ENCODE results near the gene NRF1. TPM values are rescaled to one million over a fixed set of nuclear protein-coding genes. Genes with fewer than 3 reads are reported as not detected.
"Not testable (repeated sequence)": the region's sequence is repeated elsewhere in the genome, so short reads cannot be mapped to it uniquely, and the experiment has no call there.

The NRF1 gene
- total and polyA plus RNA-seq, 10 of the 15 experiments (the other 5 are each of a cell fraction or from before 2014, with no cell fraction given): 3.5 to 23.1 (median 13.5) TPM

DNA sequence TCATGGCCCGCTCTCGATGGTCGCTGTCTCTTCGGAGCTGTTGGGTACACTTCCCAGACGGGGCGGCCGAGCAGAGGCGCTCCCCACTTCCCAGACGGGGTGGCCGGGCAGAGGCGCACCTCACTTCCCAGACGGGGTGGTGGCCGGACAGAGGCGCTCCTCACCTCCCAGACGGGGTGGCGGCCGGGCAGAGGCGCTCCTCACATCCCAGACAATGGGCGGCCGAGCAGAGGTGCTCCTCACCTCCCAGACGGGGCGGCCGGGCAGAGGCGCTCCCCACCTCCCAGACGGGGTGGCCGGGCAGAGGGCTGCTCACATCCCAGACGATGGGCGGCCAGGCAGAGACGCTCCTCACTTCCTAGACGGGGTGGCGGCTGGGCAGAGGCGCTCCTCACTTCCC lies 51.7 kb downstream of the NRF1 start:
- H3K4me3 ChIP-seq; RAD21 ChIA-PET (ENCODE audit: unreplicated experiment); POLR2A ChIA-PET; H4K20me1 ChIP-seq (ENCODE audit: control insufficient read depth, insufficient read depth); H3K79me2 ChIP-seq (ENCODE audit: control insufficient read depth, insufficient read depth, low read length); ATAC-seq; H3K4me1 ChIP-seq (ENCODE audit: control insufficient read depth, insufficient read depth, low read length); H3K27me3 ChIP-seq (replicated peaks in 1 of 2; ENCODE audit: control insufficient read depth in 2 of 2, insufficient read depth in 2 of 2, low read length in 1 of 2); BruUV-seq (replicated peaks); SMC1A ChIA-PET (ENCODE audit: uncharacterized antibody, unreplicated experiment); H3K27ac ChIP-seq (ENCODE audit: control insufficient read depth, insufficient read depth); intact Hi-C loops (cut with micrococcal nuclease; ENCODE audit: unreplicated experiment); CTCF ChIA-PET; H2AFZ ChIP-seq (ENCODE audit: control insufficient read depth, low read depth, low read length); FAIRE-seq; H3K9ac ChIP-seq (ENCODE audit: control insufficient read depth, insufficient read depth, low read length); H3K4me2 ChIP-seq (ENCODE audit: control insufficient read depth, insufficient read depth); DNase-seq (ENCODE audit: low read depth, low spot score): not testable (repeated sequence)
- Histone ChIP-seq H3K36me3 (ENCODE audit: control insufficient read depth in 2 of 2, insufficient read depth in 2 of 2, low read length in 1 of 2) (peaks cover 11 to 19% of the 10 kb centered on the region in 2 experiments), H3K9me3 (replicated peaks; ENCODE audit: control insufficient read depth, insufficient read depth, low read length) (peaks cover 16% of the 10 kb centered on the region)
- 98% methylated on average over 22 of the region's 32 CpGs for WGBS (ENCODE audit: insufficient coverage, insufficient replicate concordance, low lambda C conversion rate, missing lambda C conversion rate)
- in situ Hi-C loops (cut with MboI): loop anchor here (5.0 kb wide), 1 partner anchor 349 kb away; no protein-coding TSS in a partner anchor

DNA sequence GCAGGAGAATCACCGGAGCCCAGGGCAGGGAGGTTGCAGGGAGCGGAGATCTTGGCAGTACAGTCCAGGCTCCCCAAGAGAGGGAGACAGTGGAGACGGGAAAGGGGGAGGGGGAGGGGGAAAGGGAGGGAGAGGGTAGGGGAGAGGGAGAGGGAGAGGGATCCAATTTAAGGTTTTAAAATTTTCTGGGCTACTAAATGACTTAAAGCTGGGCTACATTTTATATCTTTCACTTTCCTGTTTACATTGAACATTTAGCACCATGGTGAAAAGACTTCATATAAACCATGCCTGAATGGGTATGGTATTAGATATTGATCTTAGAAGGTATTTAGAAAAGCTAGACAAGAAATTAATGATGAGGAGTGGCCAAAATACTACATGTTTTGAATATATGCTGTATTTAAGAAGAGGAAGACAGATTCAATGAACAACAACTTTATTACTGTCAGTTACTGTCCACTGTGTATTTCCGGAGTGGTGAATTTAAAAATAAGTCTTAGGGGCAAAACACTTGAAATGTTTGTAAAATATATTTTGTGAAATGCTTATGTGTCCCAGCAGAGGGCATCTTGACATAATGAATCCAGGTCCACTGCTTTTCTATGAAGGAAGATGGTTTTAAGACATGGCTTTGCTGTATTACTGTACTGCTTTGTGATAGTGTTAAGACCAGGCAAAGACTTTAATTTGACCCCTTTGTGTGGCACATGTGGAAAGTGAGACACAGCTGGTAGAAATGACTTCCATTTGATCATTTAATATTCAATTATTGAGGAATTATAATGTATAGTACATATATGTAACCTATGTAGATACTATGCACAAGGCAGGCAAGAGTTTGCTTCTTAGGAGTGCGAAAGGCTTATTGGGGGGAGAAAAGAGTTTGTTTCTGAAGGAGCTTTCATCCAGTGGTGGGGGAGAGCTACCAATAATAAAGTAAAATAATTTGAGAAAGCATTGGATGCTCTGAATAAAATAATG lies 52.8 kb downstream of the NRF1 start:
- peaks cover 16% of the 10 kb centered on the region for H3K9me3 ChIP-seq (replicated peaks; ENCODE audit: control insufficient read depth, insufficient read depth, low read length)
- in situ Hi-C loops (cut with MboI): loop anchor here (5.0 kb wide), 2 partner anchors 163 to 348 kb away; no protein-coding TSS in a partner anchor
- ATAC-seq (peak; percentile 55), DNase-seq (ENCODE audit: low read depth, low spot score) (peak; percentile 11), FAIRE-seq (peak; percentile 38)
- no peak overlapping the region for H3K4me3 ChIP-seq
- H3K27me3 ChIP-seq (replicated peaks in 1 of 2; ENCODE audit: control insufficient read depth in 2 of 2, insufficient read depth in 2 of 2, low read length in 1 of 2): no peaks in the 10 kb centered on the region
- no TSS peak for BruUV-seq (replicated peaks)
- H3K79me2 ChIP-seq (ENCODE audit: control insufficient read depth, insufficient read depth, low read length): no peaks in the 10 kb centered on the region
- WGBS (ENCODE audit: insufficient coverage, insufficient replicate concordance, low lambda C conversion rate, missing lambda C conversion rate): 56% methylated on average over 3 of the region's 5 CpGs
- H4K20me1 ChIP-seq (ENCODE audit: control insufficient read depth, insufficient read depth): no peaks in the 10 kb centered on the region
- H2AFZ ChIP-seq (ENCODE audit: control insufficient read depth, low read depth, low read length): no peak overlapping the region
- no peak overlapping the region for H3K9ac ChIP-seq (ENCODE audit: control insufficient read depth, insufficient read depth, low read length)
- ChIA-PET SMC1A (ENCODE audit: uncharacterized antibody, unreplicated experiment) (interaction anchor here (1.3 to 1.7 kb wide), 4 partner anchors 11 to 346 kb away, joined by 4 to 8 read pairs (median 5); no protein-coding TSS in a partner anchor), CTCF (interaction anchor here (0.6 to 4.4 kb wide), 11 partner anchors 8 to 446 kb away, joined by 3 to 36 read pairs (median 5); no protein-coding TSS in a partner anchor), RAD21 (ENCODE audit: unreplicated experiment) (interaction anchor here (0.7 to 1.0 kb wide), 2 partner anchors 165 to 346 kb away, joined by 3 to 4 read pairs; no protein-coding TSS in a partner anchor), POLR2A (interaction anchor here (0.6 kb wide), 1 partner anchor 40 kb away, joined by 5 read pairs; no protein-coding TSS in a partner anchor)
- H3K36me3 ChIP-seq (ENCODE audit: control insufficient read depth in 2 of 2, insufficient read depth in 2 of 2, low read length in 1 of 2): peaks cover 9 to 13% of the 10 kb centered on the region in 2 experiments
- intact Hi-C loops (cut with micrococcal nuclease; ENCODE audit: unreplicated experiment): loop anchor here (1.0 kb wide), 2 partner anchors 161 to 346 kb away; no protein-coding TSS in a partner anchor
- H3K4me2 ChIP-seq (ENCODE audit: control insufficient read depth, insufficient read depth): no peak overlapping the region
- no peak overlapping the region for H3K27ac ChIP-seq (ENCODE audit: control insufficient read depth, insufficient read depth)
- TF ChIP-seq SMC3 (IDR thresholded peaks at IDR 0.05; ENCODE audit: borderline replicate concordance, low read length) (peak; percentile 69; the same call in 1 of the 2 replicates), RAD21 (IDR thresholded peaks at IDR 0.05; ENCODE audit: insufficient read depth, low read depth, low read length) (peak; percentile 78), SMAD1 (IDR thresholded peaks at IDR 0.05; ENCODE audit: low read depth, partially characterized antibody) (no peak), CREM (IDR thresholded peaks at IDR 0.05; ENCODE audit: low read depth) (no peak), CTCF (IDR thresholded peaks at IDR 0.05 in 2 of 3, conservative IDR thresholded peaks at IDR 0.05 in 1 of 3; ENCODE audit: control insufficient read depth in 2 of 3, extremely low read depth in 1 of 3, insufficient read depth in 1 of 3, low read depth in 3 of 3, low read length in 3 of 3) (peak; percentile 18 to 56 (median 46); a peak in 4 of 6 replicates), GABPA (IDR thresholded peaks at IDR 0.05; ENCODE audit: low read depth) (peak; percentile 43; the same call in 1 of the 2 replicates)
- TF ChIP-seq, protein P1, sequence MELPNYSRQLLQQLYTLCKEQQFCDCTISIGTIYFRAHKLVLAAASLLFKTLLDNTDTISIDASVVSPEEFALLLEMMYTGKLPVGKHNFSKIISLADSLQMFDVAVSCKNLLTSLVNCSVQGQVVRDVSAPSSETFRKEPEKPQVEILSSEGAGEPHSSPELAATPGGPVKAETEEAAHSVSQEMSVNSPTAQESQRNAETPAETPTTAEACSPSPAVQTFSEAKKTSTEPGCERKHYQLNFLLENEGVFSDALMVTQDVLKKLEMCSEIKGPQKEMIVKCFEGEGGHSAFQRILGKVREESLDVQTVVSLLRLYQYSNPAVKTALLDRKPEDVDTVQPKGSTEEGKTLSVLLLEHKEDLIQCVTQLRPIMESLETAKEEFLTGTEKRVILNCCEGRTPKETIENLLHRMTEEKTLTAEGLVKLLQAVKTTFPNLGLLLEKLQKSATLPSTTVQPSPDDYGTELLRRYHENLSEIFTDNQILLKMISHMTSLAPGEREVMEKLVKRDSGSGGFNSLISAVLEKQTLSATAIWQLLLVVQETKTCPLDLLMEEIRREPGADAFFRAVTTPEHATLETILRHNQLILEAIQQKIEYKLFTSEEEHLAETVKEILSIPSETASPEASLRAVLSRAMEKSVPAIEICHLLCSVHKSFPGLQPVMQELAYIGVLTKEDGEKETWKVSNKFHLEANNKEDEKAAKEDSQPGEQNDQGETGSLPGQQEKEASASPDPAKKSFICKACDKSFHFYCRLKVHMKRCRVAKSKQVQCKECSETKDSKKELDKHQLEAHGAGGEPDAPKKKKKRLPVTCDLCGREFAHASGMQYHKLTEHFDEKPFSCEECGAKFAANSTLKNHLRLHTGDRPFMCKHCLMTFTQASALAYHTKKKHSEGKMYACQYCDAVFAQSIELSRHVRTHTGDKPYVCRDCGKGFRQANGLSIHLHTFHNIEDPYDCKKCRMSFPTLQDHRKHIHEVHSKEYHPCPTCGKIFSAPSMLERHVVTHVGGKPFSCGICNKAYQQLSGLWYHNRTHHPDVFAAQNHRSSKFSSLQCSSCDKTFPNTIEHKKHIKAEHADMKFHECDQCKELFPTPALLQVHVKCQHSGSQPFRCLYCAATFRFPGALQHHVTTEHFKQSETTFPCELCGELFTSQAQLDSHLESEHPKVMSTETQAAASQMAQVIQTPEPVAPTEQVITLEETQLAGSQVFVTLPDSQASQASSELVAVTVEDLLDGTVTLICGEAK (IDR thresholded peaks at IDR 0.05; ENCODE audit: borderline replicate concordance): peak; percentile 84
- H3K4me1 ChIP-seq (ENCODE audit: control insufficient read depth, insufficient read depth, low read length): no peaks in the 10 kb centered on the region
